GM12874 (cell line): ENCODE data around the gene NID2.

Source experiments
- TF ChIP-seq, protein P1 (sequence below): IDR thresholded peaks from 2 replicates; pipeline ENCODE4 v1.5.1; 2011; ENCODE audit warnings: low read depth, mild to moderate bottlenecking, control low read depth, low read length, moderate library complexity; ENCODE audit not compliant: insufficient read depth

NID2 gene

DNA sequence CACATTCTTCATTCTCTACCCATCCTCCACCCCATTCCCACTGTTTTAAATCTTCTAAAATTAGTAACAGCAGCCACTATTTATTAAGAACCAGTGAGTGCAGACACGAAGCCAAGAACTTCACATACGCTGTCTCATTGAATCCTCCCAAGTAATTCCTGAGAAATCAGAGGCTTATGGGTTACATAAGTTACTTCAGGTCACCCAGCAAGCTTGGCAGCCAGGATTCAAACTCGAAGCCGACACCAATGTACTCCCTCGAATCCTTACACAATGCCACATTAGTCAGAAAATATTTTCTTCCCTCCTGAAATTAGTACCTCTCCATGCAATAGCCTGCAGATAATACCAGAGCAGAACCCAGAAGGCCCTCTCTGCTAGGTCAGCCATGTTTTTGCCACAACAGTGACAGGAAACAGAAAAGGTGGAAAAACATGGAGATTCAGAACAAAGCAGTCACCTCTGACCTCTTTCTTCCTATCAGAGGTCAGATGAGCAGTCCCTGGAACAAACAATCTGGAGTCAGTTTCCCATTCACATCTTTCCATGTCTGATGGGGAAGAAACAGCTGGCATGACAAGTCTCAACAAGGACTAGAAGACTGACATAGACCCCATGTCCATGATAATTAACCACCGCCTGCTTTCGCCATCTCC lies 16.4 kb downstream of the NID2 start:
- TF ChIP-seq, protein P1, sequence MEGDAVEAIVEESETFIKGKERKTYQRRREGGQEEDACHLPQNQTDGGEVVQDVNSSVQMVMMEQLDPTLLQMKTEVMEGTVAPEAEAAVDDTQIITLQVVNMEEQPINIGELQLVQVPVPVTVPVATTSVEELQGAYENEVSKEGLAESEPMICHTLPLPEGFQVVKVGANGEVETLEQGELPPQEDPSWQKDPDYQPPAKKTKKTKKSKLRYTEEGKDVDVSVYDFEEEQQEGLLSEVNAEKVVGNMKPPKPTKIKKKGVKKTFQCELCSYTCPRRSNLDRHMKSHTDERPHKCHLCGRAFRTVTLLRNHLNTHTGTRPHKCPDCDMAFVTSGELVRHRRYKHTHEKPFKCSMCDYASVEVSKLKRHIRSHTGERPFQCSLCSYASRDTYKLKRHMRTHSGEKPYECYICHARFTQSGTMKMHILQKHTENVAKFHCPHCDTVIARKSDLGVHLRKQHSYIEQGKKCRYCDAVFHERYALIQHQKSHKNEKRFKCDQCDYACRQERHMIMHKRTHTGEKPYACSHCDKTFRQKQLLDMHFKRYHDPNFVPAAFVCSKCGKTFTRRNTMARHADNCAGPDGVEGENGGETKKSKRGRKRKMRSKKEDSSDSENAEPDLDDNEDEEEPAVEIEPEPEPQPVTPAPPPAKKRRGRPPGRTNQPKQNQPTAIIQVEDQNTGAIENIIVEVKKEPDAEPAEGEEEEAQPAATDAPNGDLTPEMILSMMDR, result no peak

DNA sequence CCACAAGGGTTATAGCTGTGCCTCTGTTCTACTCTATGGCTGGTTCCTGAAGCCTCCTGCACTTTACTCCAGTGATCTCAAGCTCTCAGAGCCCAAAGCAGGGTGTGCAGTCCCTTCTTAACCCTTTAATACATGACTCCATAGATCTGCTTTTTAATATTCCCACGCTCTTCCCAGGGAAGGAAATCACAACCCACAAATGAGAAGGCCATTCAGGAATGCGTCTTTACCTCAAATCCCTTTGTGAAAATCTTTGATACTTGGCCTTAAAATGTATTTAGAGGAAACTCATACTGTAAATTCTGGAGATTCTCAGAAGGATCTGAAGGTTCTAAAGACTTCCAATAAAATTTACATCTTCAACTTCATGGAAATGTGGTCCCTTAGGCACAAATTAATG lies 17.0 kb downstream of the NID2 start:
- TF ChIP-seq, protein P1, result no peak

DNA sequence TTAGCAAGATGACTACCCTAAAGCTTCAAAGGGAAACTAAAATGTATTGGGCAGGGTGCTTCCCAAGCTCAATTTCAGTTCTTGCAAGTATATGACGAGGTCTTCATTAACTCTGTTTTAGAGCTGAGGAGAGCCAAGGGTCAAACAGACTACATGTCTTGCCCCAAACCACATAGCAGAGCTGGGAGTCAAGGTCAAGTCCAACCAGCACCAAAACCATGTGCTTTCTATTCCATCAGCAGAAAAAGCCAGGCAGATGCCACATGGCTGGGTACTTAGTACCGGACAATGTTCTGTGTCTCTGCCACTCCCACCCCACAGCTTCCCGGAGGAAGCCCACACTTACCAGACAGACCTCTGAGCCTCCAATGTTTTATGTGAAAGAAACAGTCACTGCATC lies 17.6 kb downstream of the NID2 start:
- TF ChIP-seq, protein P1, result no peak

DNA sequence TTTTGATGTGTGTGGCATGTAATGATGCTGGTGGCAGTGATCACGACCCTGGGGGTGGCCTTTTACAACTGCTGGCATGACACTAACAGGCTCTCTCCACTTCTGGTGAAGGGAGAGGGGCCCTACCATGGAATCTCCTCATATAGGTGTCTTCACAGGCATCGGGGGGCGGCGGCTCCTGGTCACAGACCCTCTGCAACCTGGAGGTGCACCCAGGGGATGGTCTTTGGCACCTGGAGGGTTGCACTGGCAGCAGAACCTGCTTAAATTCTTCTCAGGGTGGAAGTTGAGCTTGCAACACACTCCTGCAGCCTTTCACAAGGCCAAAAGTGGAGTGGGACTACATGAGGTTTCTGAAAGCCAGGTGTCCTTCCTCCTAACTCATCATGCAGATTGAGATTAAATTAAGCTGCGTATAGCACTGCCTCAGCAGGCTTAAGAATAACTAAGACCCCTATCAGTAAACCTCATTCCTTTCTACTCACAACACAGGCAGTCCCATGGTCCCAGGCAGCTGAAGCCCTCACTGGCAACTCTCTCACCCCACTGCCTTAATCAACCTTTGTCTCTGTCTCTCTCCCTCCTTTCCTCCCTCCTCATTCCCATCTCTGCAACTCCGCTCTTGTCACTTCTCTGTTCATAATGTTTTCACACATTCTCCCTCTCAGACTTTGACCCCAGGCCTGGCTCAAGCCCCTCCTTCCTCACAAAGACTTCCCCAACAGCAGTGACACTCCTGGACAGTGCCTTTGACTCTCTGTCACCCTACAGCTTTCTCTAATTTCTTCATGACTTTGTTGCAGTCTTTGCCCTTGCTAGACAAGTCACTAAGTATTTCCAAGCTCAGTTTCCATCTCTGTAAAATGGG lies 18.9 kb downstream of the NID2 start:
- TF ChIP-seq, protein P1, result no peak

DNA sequence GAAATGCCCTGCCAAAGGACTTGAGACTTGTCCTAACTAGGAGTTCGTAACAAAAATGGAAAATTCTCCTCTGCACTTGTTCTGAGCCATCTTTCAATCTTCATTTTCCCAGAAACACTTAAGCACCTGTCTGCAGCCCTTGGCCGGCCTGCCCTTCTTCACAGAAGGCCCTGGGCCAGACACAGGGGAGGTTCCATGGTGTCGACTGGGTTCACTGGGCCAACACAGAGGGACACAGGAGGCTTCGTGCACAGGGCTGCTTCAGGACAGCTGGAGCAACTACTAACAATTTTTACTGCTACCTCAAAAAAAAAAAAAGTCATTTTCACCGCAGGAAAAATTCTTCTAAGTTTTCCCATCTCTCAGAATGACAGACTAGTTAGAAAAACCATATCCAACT lies 19.6 kb downstream of the NID2 start:
- TF ChIP-seq, protein P1, result no peak

DNA sequence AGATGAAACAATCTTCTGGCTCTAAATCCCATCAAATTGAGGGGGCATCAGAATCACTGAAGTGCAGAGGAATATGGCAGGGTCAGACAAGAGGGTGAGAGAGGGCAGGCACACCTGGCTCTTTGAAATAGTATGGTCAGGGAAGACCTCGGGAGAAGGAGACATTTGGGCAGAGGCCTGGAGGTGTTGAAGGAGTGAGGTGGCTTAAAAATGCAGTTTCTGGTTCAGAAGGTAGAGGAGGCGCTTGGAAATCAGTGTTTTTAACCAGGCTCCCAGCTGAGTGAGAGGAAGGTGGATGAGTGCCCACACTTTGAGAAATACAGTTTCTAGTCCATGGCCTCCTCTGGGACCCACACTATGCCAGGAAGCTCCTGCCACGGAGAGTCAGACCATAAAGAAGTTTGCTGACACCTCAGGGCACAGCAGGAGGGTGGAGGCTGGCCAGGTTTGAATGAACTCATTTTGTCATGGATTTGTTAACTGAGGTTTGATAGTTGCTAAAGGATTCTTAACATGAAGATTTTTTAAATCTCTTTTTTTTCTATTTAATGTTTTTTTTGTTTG lies 20.1 kb downstream of the NID2 start:
- TF ChIP-seq, protein P1, result no peak

DNA sequence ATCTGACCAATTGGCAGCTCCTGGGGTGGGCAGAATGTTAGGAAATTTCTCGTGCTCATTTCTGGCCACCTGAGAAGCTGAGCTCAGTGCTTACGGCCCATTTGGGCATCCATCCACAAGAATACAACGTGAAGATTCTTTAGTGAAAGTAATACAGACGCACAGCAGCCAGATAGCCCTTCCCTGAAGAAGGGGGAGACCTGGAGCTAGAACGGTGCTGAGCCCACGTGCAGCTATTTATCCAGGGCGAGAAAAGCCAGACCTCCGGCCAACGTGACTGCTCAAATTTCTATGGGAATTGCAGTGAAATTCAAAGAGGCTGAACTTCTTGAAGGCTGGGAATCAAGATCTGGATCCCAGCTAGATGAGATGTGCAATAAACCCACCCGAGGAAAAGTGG lies 20.7 kb downstream of the NID2 start:
- TF ChIP-seq, protein P1, result no peak
